Stimulated activated CD8-positive, alpha-beta memory T cell treated with anti-CD3 and anti-CD28 coated beads, Interleukin-12 subunit alpha, Interleukin-12 subunit beta, amount 100 ng/mL, for 1 hour (primary cell): ENCODE measurements around the gene DEDD.

Experiments
- DNase-seq: peaks from one replicate; pipeline ENCODE4 v3.0.0-alpha.2; 2020; ENCODE audit warnings: low read depth

The DEDD gene

GRCh38 chr1:161132410-161133219 is at the start of gene DEDD:
Gene DEDD (minus strand): TSS chr1:161132667. CDS start chr1:161124462, 8,205 bp downstream.
- peak; percentile 78 for DNase-seq

GRCh38 chr1:161182214-161182613 is 49.7 kb upstream of the DEDD start:
- DNase-seq, result no peak

- no peak for DNase-seq
Observed at GRCh38 chr1:161180639-161181038, 48.2 kb upstream of the DEDD start.

GRCh38 chr1:161179698-161180097 is 47.2 kb upstream of the DEDD start:
- no peak for DNase-seq

GRCh38 chr1:161177936-161178244 is 45.4 kb upstream of the DEDD start:
- no peak for DNase-seq

GRCh38 chr1:161177112-161177935 is 44.9 kb upstream of the DEDD start, which contains the start of gene B4GALT3:
Gene B4GALT3 (minus strand): TSS chr1:161177507. CDS start chr1:161176060, 1,447 bp downstream.
- peak; percentile 88 for DNase-seq

- DNase-seq, result no peak
Observed at GRCh38 chr1:161176468-161177111, 44.1 kb upstream of the DEDD start.

GRCh38 chr1:161175771-161176453 is 43.4 kb upstream of the DEDD start:
- DNase-seq, result no peak

- DNase-seq, result no peak
Observed at GRCh38 chr1:161174911-161175310, 42.4 kb upstream of the DEDD start.

- DNase-seq, result no peak
Observed at GRCh38 chr1:161173711-161174110, 41.2 kb upstream of the DEDD start.

- no peak for DNase-seq
Observed at GRCh38 chr1:161172776-161173376, 40.4 kb upstream of the DEDD start.

GRCh38 chr1:161172349-161172748 is 39.9 kb upstream of the DEDD start:
- no peak for DNase-seq

GRCh38 chr1:161171696-161172095 is 39.2 kb upstream of the DEDD start:
- DNase-seq, result no peak

- DNase-seq, result no peak
Observed at GRCh38 chr1:161171191-161171590, 38.7 kb upstream of the DEDD start.

GRCh38 chr1:161168906-161169305 is 36.4 kb upstream of the DEDD start:
- DNase-seq, result no peak

- DNase-seq, result no peak
Observed at GRCh38 chr1:161166669-161167548, 34.4 kb upstream of the DEDD start.

- peak; percentile 85 for DNase-seq
Observed at GRCh38 chr1:161165742-161166668, 33.5 kb upstream of the DEDD start, which contains the start of gene PPOX. Gene PPOX (plus strand): TSS chr1:161166426. CDS start chr1:161166848, 422 bp downstream.

- DNase-seq, result no peak
Observed at GRCh38 chr1:161164901-161165610, 32.6 kb upstream of the DEDD start.

GRCh38 chr1:161163793-161164192 is 31.3 kb upstream of the DEDD start:
- no peak for DNase-seq
